H1 (cell line): ENCODE results near the gene POLR2I. TPM values are rescaled to one million over a fixed set of nuclear protein-coding genes. Genes with fewer than 3 reads are reported as not detected.

Experiments
- CTCF ChIA-PET: fragments of 300-600 bp; sonication (Branson Sonifier 250); formaldehyde crosslinking; loops from one replicate; lab custom pipeline; 2021; ENCODE audit not compliant: partially characterized antibody; lab: Charles Lee
- POLR2A ChIA-PET: fragments of 300-600 bp; sonication (Branson Sonifier 250); formaldehyde crosslinking; loops from one replicate; lab custom pipeline; 2021; ENCODE audit warnings: inconsistent platforms; ENCODE audit not compliant: partially characterized antibody; lab: Charles Lee
- DNase-seq, 2 experiments: peaks; one replicate each; pipeline versions ENCODE4 v3.0.0 to v3.0.0-alpha.2; 2010 to 2022; ENCODE audit warnings: low spot score in 2 of 2, low read depth in 1 of 2, mixed read lengths in 1 of 2
- FAIRE-seq: peaks from 2 replicates; lab custom pipeline; 2011; peaks lifted over from hg19 to GRCh38; lab: Jason Lieb, UNC
- H2AFZ ChIP-seq: 2 replicates; pipeline ENCODE4 v1.8.1; 2012; ENCODE audit warnings: low read length, inconsistent platforms
- H2AK5ac ChIP-seq: 2 replicates; pipeline ENCODE4 v1.6.1; 2013; ENCODE audit warnings: low read depth, low read length
- H2BK120ac ChIP-seq: replicated peaks from 2 replicates; pipeline ENCODE3; 2013; ENCODE audit warnings: low read depth, low read length, inconsistent platforms
- H2BK12ac ChIP-seq: 2 replicates; pipeline ENCODE4 v1.6.1; 2013; ENCODE audit warnings: low read depth, low read length
- H2BK15ac ChIP-seq: 2 replicates; pipeline ENCODE4 v1.6.1; 2013; ENCODE audit warnings: low read length
- H2BK20ac ChIP-seq: 2 replicates; pipeline ENCODE4 v1.6.1; 2013; ENCODE audit warnings: low read length
- H2BK5ac ChIP-seq: 2 replicates; pipeline ENCODE4 v1.6.1; 2013; ENCODE audit warnings: low read depth, low read length
- H3K14ac ChIP-seq: 2 replicates; pipeline ENCODE4 v1.6.1; 2013; ENCODE audit warnings: inconsistent platforms; ENCODE audit not compliant: insufficient read length
- H3K18ac ChIP-seq: 2 replicates; pipeline ENCODE4 v1.6.1; 2013; ENCODE audit warnings: low read length; ENCODE audit errors: extremely low read depth
- H3K23ac ChIP-seq: 2 replicates; pipeline ENCODE4 v1.6.1; 2013; ENCODE audit warnings: inconsistent platforms; ENCODE audit not compliant: insufficient read length
- H3K23me2 ChIP-seq: 2 replicates; pipeline ENCODE4 v1.6.1; 2013; ENCODE audit warnings: low read depth, low read length
- H3K27ac ChIP-seq: 2 replicates; pipeline ENCODE4 v1.6.1; 2011; ENCODE audit warnings: low read depth, low read length, inconsistent platforms
- H3K27me3 ChIP-seq, 4 experiments: replicated peaks in 1 of 4; 1 replicate in 1 of 4; 2 replicates in 3 of 4; pipeline versions ENCODE4 v1.6.1 to v1.8.1; 2011 to 2013; ENCODE audit warnings: low read length in 3 of 4, mild to moderate bottlenecking in 3 of 4, inconsistent platforms in 2 of 4, mixed read lengths in 2 of 4, moderate library complexity in 1 of 4; ENCODE audit not compliant: control insufficient read depth in 3 of 4, insufficient read depth in 3 of 4; ENCODE audit errors: extremely low read depth in 1 of 4
- H3K36me3 ChIP-seq, 4 experiments: 2 replicates each; pipeline versions ENCODE4 v1.6.1 to v1.8.1; 2011 to 2013; ENCODE audit warnings: mild to moderate bottlenecking in 4 of 4, low read length in 3 of 4, moderate library complexity in 2 of 4, control low read depth in 1 of 4, inconsistent platforms in 1 of 4; ENCODE audit not compliant: insufficient read depth in 4 of 4, control insufficient read depth in 2 of 4
- H3K4ac ChIP-seq: replicated peaks from 2 replicates; pipeline ENCODE3; 2013; ENCODE audit warnings: low read length, low read depth, mixed read lengths, inconsistent platforms; ENCODE audit not compliant: insufficient read length
- H3K4me1 ChIP-seq, 4 experiments: replicated peaks in 1 of 4; 1 replicate in 1 of 4; 2 replicates in 3 of 4; pipeline versions ENCODE4 v1.6.1 to v1.8.1; 2011 to 2013; ENCODE audit warnings: low read length in 3 of 4, inconsistent platforms in 2 of 4, mixed read lengths in 1 of 4; ENCODE audit not compliant: insufficient read depth in 4 of 4, control insufficient read depth in 3 of 4
- H3K4me2 ChIP-seq, 2 experiments: 2 replicates each; pipeline versions ENCODE4 v1.6.1 to v1.8.1; 2011 to 2013; ENCODE audit warnings: low read depth in 2 of 2, low read length in 2 of 2, control low read depth in 1 of 2, inconsistent platforms in 1 of 2, mild to moderate bottlenecking in 1 of 2; ENCODE audit not compliant: insufficient read depth in 1 of 2
- H3K4me3 ChIP-seq, 4 experiments: fragments of 200-600, 300-600 bp in 1 of 4; sonication (generic), shearing (Covaris generic), sonication (Bioruptor Twin) in 1 of 4; 2 replicates each; pipeline versions ENCODE4 v1.5.1 to v1.8.1; 2011 to 2016; ENCODE audit warnings: low read length in 4 of 4, low read depth in 3 of 4, control low read depth in 2 of 4, inconsistent platforms in 2 of 4, mild to moderate bottlenecking in 2 of 4, mixed read lengths in 1 of 4, moderate library complexity in 1 of 4; ENCODE audit not compliant: insufficient read depth in 2 of 4; ENCODE audit errors: extremely low read depth in 1 of 4
- H3K56ac ChIP-seq: replicated peaks from 2 replicates; pipeline ENCODE3; 2013; ENCODE audit warnings: low read depth, mild to moderate bottlenecking, mixed read lengths, low read length, inconsistent platforms; ENCODE audit not compliant: insufficient read length
- H3K79me1 ChIP-seq: 2 replicates; pipeline ENCODE4 v1.6.1; 2013; ENCODE audit warnings: low read depth, low read length, control low read depth
- H3K79me2 ChIP-seq, 2 experiments: 2 replicates each; pipeline versions ENCODE4 v1.6.1 to v1.8.1; 2012 to 2013; ENCODE audit warnings: low read length in 2 of 2, mild to moderate bottlenecking in 2 of 2, inconsistent platforms in 1 of 2; ENCODE audit not compliant: insufficient read depth in 2 of 2, control insufficient read depth in 1 of 2
- H3K9ac ChIP-seq, 4 experiments: replicated peaks in 1 of 4; 1 replicate in 1 of 4; 2 replicates in 3 of 4; pipeline versions ENCODE4 v1.6.1 to v1.8.1; 2011 to 2013; ENCODE audit warnings: low read depth in 3 of 4, low read length in 3 of 4, control low read depth in 2 of 4, mild to moderate bottlenecking in 2 of 4, moderate library complexity in 2 of 4, inconsistent platforms in 1 of 4; ENCODE audit errors: extremely low read depth in 1 of 4
- H3K9me3 ChIP-seq, 2 experiments: 2 replicates each; pipeline versions ENCODE4 v1.6.1 to v1.8.1; 2012 to 2013; ENCODE audit warnings: mild to moderate bottlenecking in 2 of 2, moderate library complexity in 2 of 2, control low read depth in 1 of 2, inconsistent platforms in 1 of 2, low read depth in 1 of 2, low read length in 1 of 2, mixed read lengths in 1 of 2; ENCODE audit not compliant: insufficient read depth in 2 of 2
- H4K20me1 ChIP-seq, 2 experiments: replicated peaks in 1 of 2; 2 replicates each; pipeline versions ENCODE3 to v1.8.1; 2011 to 2013; ENCODE audit warnings: inconsistent platforms in 2 of 2, low read length in 2 of 2, mild to moderate bottlenecking in 1 of 2; ENCODE audit not compliant: insufficient read depth in 2 of 2, control insufficient read depth in 1 of 2
- H4K5ac ChIP-seq: 2 replicates; pipeline ENCODE4 v1.6.1; 2013; ENCODE audit warnings: low read length, low read depth, mixed read lengths, inconsistent platforms; ENCODE audit not compliant: insufficient read length
- H4K8ac ChIP-seq: 2 replicates; pipeline ENCODE4 v1.8.0; 2013; ENCODE audit warnings: mild to moderate bottlenecking, moderate library complexity, low read length, inconsistent platforms; ENCODE audit not compliant: insufficient read depth; ENCODE audit errors: extremely low read depth
- H4K91ac ChIP-seq: replicated peaks from 2 replicates; pipeline ENCODE3; 2013; ENCODE audit warnings: low read length, mixed read lengths, inconsistent platforms; ENCODE audit not compliant: insufficient read length
- CREB1 ChIP-seq: IDR thresholded peaks from 2 replicates; pipeline ENCODE4 v1.6.1; 2012; ENCODE audit warnings: inconsistent platforms
- CTBP2 ChIP-seq: IDR thresholded peaks from 2 replicates; pipeline ENCODE4 v1.7.0; 2011; ENCODE audit warnings: borderline replicate concordance, mild to moderate bottlenecking, moderate library complexity, mixed read lengths, low read length; ENCODE audit not compliant: insufficient read depth, insufficient read length
- E2F6 ChIP-seq: IDR thresholded peaks from 2 replicates; pipeline ENCODE4 v1.6.1; 2012; ENCODE audit warnings: inconsistent platforms
- GTF2F1 ChIP-seq: IDR thresholded peaks from 2 replicates; pipeline ENCODE4 v1.6.1; 2012; ENCODE audit warnings: low read depth, low read length, improper control_type of control experiment, borderline replicate concordance
- HDAC2 ChIP-seq, 2 experiments: fragments of 300-600 bp in 1 of 2; sonication (generic) in 1 of 2; IDR thresholded peaks; 2 replicates each; pipeline ENCODE4 v1.6.1; 2011 to 2012; ENCODE audit warnings: low read depth in 2 of 2, low read length in 2 of 2, mild to moderate bottlenecking in 2 of 2, moderate library complexity in 2 of 2, borderline replicate concordance in 1 of 2, inconsistent platforms in 1 of 2
- KDM1A ChIP-seq: fragments of 200-600, 300-600 bp; sonication (generic); IDR thresholded peaks from 2 replicates; pipeline ENCODE4 v1.7.1; 2016; ENCODE audit warnings: mild to moderate bottlenecking, low read length, borderline replicate concordance
- KDM4A ChIP-seq: IDR thresholded peaks from one replicate; pipeline ENCODE4 v1.7.1; 2012; ENCODE audit warnings: low read depth, mild to moderate bottlenecking, moderate library complexity, low read length, inconsistent platforms; ENCODE audit not compliant: severe bottlenecking
- POLR2A ChIP-seq, 2 experiments: IDR thresholded peaks; 1 replicate in 1 of 2; 2 replicates in 1 of 2; pipeline ENCODE4 v1.6.1; 2011; ENCODE audit warnings: low read depth in 2 of 2, low read length in 2 of 2, mild to moderate bottlenecking in 2 of 2; ENCODE audit errors: control extremely low read depth in 1 of 2
- SAP30 ChIP-seq: fragments of 300-600 bp; sonication (generic); IDR thresholded peaks from 2 replicates; pipeline ENCODE4 v1.7.1; 2012; ENCODE audit warnings: low read length, moderate library complexity, mild to moderate bottlenecking, inconsistent platforms; ENCODE audit not compliant: insufficient read depth, insufficient replicate concordance
- SIX5 ChIP-seq: IDR thresholded peaks from 2 replicates; pipeline ENCODE4 v1.6.1; 2011; ENCODE audit warnings: mild to moderate bottlenecking, low read depth, low read length
- TAF1 ChIP-seq: IDR thresholded peaks from 2 replicates; pipeline ENCODE4 v1.6.1; 2011; ENCODE audit warnings: mild to moderate bottlenecking, low read depth, low read length
- TCF12 ChIP-seq: IDR thresholded peaks from 2 replicates; pipeline ENCODE4 v1.6.1; 2011; ENCODE audit warnings: low read depth, mild to moderate bottlenecking, low read length
- YY1 ChIP-seq: IDR thresholded peaks from 2 replicates; pipeline ENCODE4 v1.6.1; 2011; ENCODE audit warnings: low read depth, mild to moderate bottlenecking, low read length
- ZNF274 ChIP-seq: IDR thresholded peaks from 2 replicates; pipeline ENCODE4 v1.7.0; 2012; ENCODE audit warnings: low read length, borderline replicate concordance; ENCODE audit errors: extremely low read depth
- WGBS, 2 experiments: shearing (Covaris generic) in 1 of 2; methylation state at CpG; one replicate each; pipeline versions ENCODE4 v1.1.6 to v1.1.7; 2013 to 2015; ENCODE audit warnings: low lambda C conversion rate in 2 of 2, mixed read lengths in 2 of 2, inconsistent platforms in 1 of 2, low coverage in 1 of 2, missing lambda C conversion rate in 1 of 2; ENCODE audit not compliant: insufficient replicate concordance in 2 of 2, insufficient coverage in 1 of 2, insufficient read length in 1 of 2; ENCODE audit errors: extremely low coverage in 1 of 2, missing lambda C conversion rate in 1 of 2; 5-methylcytosine and 5-hydroxymethylcytosine counted together
- polyA plus RNA-seq, 7 experiments: library from polyadenylated mRNA; depleted of rRNA in 3 of 7; stranded (reverse) in 5 of 7; unstranded in 2 of 7; fragments of >200 nt in 5 of 7; fragments of 200-250 nt in 2 of 7; gene quantifications; 1 replicate in 5 of 7; 2 replicates in 1 of 7; 4 replicates in 1 of 7; pipeline versions ENCODE4 v1.2.1 to v1.2.3, GENCODE V29; 2011 to 2013; ENCODE audit warnings: missing spikeins in 2 of 7, mixed read lengths in 2 of 7
- total RNA-seq: library from RNA; stranded (reverse); fragmentation: NEBNext Ultra II Directional; extraction: Animal tissue kit (Norgen Biotek cat#: 25700); gene quantifications from 2 replicates; pipeline ENCODE4 v1.2.1, GENCODE V29; 2021

POLR2I gene
- total and polyA plus RNA-seq, 2 of the 8 experiments (the other 6 are each of a cell fraction or from before 2014, with no cell fraction given): 143 to 150 TPM

GRCh38 chr19:36079389-36079945 lies 35.2 kb downstream of the POLR2I start:
- H3K27ac ChIP-seq: no peak overlapping the region
- H3K9ac ChIP-seq: no peak overlapping the region
- no peak overlapping the region for H3K14ac ChIP-seq
- H3K23ac ChIP-seq: no peak overlapping the region
- no peak overlapping the region for H4K8ac ChIP-seq
- no peak overlapping the region for H2BK5ac ChIP-seq
- no peak overlapping the region for H3K4me2 ChIP-seq
- no peak overlapping the region for H3K4ac ChIP-seq
- no peak overlapping the region for H2BK12ac ChIP-seq
- no peaks in the 10 kb centered on the region for H3K27me3 ChIP-seq
- FAIRE-seq (peak; percentile 28), DNase-seq (no peak)
- no peaks in the 10 kb centered on the region for H3K79me1 ChIP-seq
- H3K79me2 ChIP-seq: no peaks in the 10 kb centered on the region
- H2AK5ac ChIP-seq: no peak overlapping the region
- no peak overlapping the region for H4K5ac ChIP-seq
- H2BK120ac ChIP-seq: no peak overlapping the region
- 87% methylated on average over 3 of the region's 3 CpGs; no CpG with 5 or more reads in 1 of the 2 experiments for WGBS, 2 experiments
- H3K4me3 ChIP-seq: no peak overlapping the region
- peaks cover 0 to 7% of the 10 kb centered on the region in 2 experiments for H4K20me1 ChIP-seq
- no peak overlapping the region for H2AFZ ChIP-seq
- no peak overlapping the region for H2BK15ac ChIP-seq
- no peak overlapping the region for H2BK20ac ChIP-seq
- H3K4me1 ChIP-seq: no peaks in the 10 kb centered on the region
- CTCF ChIA-PET: interaction anchor here (0.9 kb wide), 1 partner anchor 18 kb away, joined by 3 read pairs; no protein-coding TSS in a partner anchor
- H3K23me2 ChIP-seq: no peaks in the 10 kb centered on the region
- no peak overlapping the region for H3K56ac ChIP-seq
- no peak overlapping the region for H4K91ac ChIP-seq
- H3K18ac ChIP-seq: no peak overlapping the region
- H3K36me3 ChIP-seq: peaks cover 31 to 64% (median 46%) of the 10 kb centered on the region in 4 experiments
- POLR2A ChIA-PET: no interaction called here
- H3K9me3 ChIP-seq: no peaks in the 10 kb centered on the region
- no peak for TF ChIP-seq GTF2F1
- TF ChIP-seq HDAC2 (IDR thresholded peaks at IDR 0.05; ENCODE audit: borderline replicate concordance in 1 of 2, low read depth in 2 of 2, low read length in 2 of 2): no peak
- TF ChIP-seq E2F6: no peak
- no peak for TF ChIP-seq SIX5
- no peak for TF ChIP-seq YY1
- TF ChIP-seq KDM4A: no peak
- TF ChIP-seq KDM1A: no peak
- no peak for TF ChIP-seq CTBP2
- no peak for TF ChIP-seq CREB1
- no peak for TF ChIP-seq POLR2A (IDR thresholded peaks at IDR 0.05; ENCODE audit: control extremely low read depth in 1 of 2, low read depth in 2 of 2, low read length in 2 of 2)
- TF ChIP-seq SAP30: no peak
- TF ChIP-seq TCF12: no peak
- TF ChIP-seq ZNF274: no peak
- no peak for TF ChIP-seq TAF1
